HCT116 (cell line): ENCODE results near the gene MRFAP1.

Source experiments
- CEBPB ChIP-seq: IDR thresholded peaks from 2 replicates; pipeline ENCODE4 v1.6.1; 2012; ENCODE audit warnings: low read depth
- CTCF ChIP-seq, 3 experiments: fragments of 200-600 bp in 1 of 3; sonication (generic) in 1 of 3; IDR thresholded peaks in 2 of 3; conservative IDR thresholded peaks in 1 of 3; 2 replicates each; pipeline ENCODE4 v1.5.1; 2012 to 2017; ENCODE audit warnings: low read depth in 2 of 3, low read length in 2 of 3, antibody characterized with exemption in 1 of 3, borderline replicate concordance in 1 of 3, control low read depth in 1 of 3, mild to moderate bottlenecking in 1 of 3, mixed read lengths in 1 of 3, mixed run types in 1 of 3, moderate library complexity in 1 of 3; ENCODE audit not compliant: insufficient read depth in 1 of 3
- EGR1 ChIP-seq: IDR thresholded peaks from 2 replicates; pipeline ENCODE4 v1.6.1; 2012; ENCODE audit warnings: low read depth
- EZH2 ChIP-seq: fragments of 200-600 bp; sonication (generic); IDR thresholded peaks from 2 replicates; pipeline ENCODE4 v1.6.1; 2017; ENCODE audit warnings: antibody characterized with exemption, mixed run types
- EZH2phosphoT487 ChIP-seq: fragments of 200-600 bp; IDR thresholded peaks from 2 replicates; pipeline ENCODE4 v1.6.1; 2018; ENCODE audit warnings: antibody characterized with exemption, borderline replicate concordance
- FOSL1 ChIP-seq: IDR thresholded peaks from 2 replicates; pipeline ENCODE4 v1.6.1; 2012; ENCODE audit warnings: low read depth
- MAX ChIP-seq: IDR thresholded peaks from 2 replicates; pipeline ENCODE4 v1.6.1; 2012
- POLR2A ChIP-seq: IDR thresholded peaks from 2 replicates; pipeline ENCODE4 v1.7.0; 2011; ENCODE audit warnings: borderline replicate concordance; ENCODE audit not compliant: insufficient read depth, insufficient read length; ENCODE audit errors: extremely low read depth
- POLR2AphosphoS5 ChIP-seq: IDR thresholded peaks from 2 replicates; pipeline ENCODE4 v1.6.1; 2011; ENCODE audit warnings: mild to moderate bottlenecking, low read depth, low read length, moderate library complexity
- SP1 ChIP-seq: IDR thresholded peaks from 2 replicates; pipeline ENCODE4 v1.6.1; 2012; ENCODE audit warnings: low read depth
- SRF ChIP-seq: IDR thresholded peaks from 2 replicates; pipeline ENCODE4 v1.6.1; 2012; ENCODE audit warnings: low read depth
- TCF7L2 ChIP-seq: IDR thresholded peaks from 2 replicates; pipeline ENCODE4 v1.7.0; 2011; ENCODE audit warnings: borderline replicate concordance, inconsistent platforms; ENCODE audit not compliant: insufficient read depth, insufficient read length; ENCODE audit errors: extremely low read depth
- YY1 ChIP-seq: IDR thresholded peaks from 2 replicates; pipeline ENCODE4 v1.6.1; 2011; ENCODE audit warnings: low read length, low read depth, moderate library complexity, mild to moderate bottlenecking; ENCODE audit not compliant: insufficient replicate concordance; ENCODE audit errors: extremely low read depth
- ZFX ChIP-seq: fragments of 450-650 bp; IDR thresholded peaks from 2 replicates; pipeline ENCODE4 v1.6.1; 2017

DNA sequence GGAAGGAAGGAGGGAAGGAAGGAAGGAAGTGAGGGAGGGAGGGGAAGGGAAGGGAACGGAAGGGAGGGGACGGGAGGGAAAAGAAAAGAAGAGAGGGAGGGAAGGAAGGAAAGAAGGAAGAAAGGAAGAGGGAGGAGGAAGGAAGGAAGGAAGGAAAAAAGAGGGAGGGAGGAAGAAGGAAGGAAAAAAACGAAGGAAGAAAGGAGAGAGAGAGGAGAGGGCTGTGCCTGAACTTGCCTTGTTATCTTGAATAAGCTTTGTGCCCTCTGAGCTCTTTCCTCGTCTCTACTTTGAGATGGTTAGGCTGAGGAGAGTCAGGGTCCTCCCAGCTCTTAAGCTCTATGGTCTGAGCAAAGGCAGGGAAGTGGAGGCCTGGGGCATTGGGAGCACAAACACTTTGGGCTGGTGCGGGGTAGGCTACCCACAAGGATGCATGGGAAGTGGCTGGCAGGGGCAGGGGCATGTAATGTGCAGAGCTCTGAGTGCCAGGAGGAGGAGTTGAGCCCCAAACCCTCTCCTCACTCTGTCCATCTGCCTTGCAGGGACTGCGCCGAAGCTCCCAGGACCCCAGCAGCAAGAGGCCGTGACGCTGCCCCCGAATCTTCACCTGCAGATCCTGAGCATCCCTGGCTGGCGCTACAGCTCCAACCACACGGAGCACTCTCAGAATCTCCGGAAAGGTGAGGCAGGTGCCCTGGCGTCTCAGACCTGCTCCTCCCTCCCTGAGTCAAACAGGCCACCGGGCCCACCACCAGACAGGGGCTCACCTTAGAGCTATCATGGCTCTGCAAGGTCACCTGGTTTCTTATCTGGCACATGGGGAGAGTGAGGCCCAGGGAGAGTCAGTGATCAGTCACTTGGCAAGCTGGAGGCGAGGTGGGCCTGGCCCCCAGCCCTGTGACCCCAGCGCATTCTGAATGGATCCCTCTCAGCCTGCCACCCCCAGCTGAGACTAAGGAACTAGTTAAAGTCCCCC, 26.5 kb upstream of the MRFAP1 start:
- TF ChIP-seq CEBPB (no peak), POLR2A (no peak), TCF7L2 (no peak), CTCF (IDR thresholded peaks at IDR 0.05 in 2 of 3, conservative IDR thresholded peaks at IDR 0.05 in 1 of 3; ENCODE audit: borderline replicate concordance in 1 of 3, insufficient read depth in 1 of 3, low read depth in 2 of 3, low read length in 2 of 3) (no peak), SP1 (no peak), POLR2AphosphoS5 (no peak), EZH2phosphoT487 (no peak), EGR1 (no peak), EZH2 (no peak), YY1 (no peak), MAX (no peak), SRF (no peak), FOSL1 (no peak), ZFX (no peak)
